22Rv1 (cell line): ENCODE results near the gene TNFSF18.

ENCODE experiments used
- ZFX ChIP-seq: fragments of 450-650 bp; IDR thresholded peaks from 2 replicates; pipeline ENCODE4 v1.6.1; 2017; ENCODE audit warnings: antibody characterized with exemption, borderline replicate concordance
- TF ChIP-seq, protein P1 (sequence below): fragments of 450-650 bp; IDR thresholded peaks from 2 replicates; pipeline ENCODE4 v1.5.1; 2017; ENCODE audit warnings: mild to moderate bottlenecking

DNA sequence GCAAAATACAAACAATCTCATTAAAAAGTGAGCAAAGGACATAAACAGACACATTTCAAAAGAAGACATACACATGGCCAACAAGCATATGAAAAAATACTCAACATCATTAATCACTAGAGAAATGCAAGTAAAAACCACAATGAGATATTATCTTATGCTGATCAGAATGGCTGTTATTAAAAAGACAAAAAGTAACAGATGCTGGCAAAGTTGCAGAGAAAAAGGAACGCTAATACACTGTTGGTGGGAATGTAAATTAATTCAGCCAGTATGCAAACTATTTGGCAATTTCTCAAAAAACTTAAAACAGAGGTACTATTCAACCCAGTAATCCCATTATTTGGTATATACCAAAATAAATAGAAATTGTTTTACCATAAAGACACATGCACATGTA, 32.2 kb upstream of the TNFSF18 start:
- TF ChIP-seq, protein P1, sequence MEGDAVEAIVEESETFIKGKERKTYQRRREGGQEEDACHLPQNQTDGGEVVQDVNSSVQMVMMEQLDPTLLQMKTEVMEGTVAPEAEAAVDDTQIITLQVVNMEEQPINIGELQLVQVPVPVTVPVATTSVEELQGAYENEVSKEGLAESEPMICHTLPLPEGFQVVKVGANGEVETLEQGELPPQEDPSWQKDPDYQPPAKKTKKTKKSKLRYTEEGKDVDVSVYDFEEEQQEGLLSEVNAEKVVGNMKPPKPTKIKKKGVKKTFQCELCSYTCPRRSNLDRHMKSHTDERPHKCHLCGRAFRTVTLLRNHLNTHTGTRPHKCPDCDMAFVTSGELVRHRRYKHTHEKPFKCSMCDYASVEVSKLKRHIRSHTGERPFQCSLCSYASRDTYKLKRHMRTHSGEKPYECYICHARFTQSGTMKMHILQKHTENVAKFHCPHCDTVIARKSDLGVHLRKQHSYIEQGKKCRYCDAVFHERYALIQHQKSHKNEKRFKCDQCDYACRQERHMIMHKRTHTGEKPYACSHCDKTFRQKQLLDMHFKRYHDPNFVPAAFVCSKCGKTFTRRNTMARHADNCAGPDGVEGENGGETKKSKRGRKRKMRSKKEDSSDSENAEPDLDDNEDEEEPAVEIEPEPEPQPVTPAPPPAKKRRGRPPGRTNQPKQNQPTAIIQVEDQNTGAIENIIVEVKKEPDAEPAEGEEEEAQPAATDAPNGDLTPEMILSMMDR: no peak
- TF ChIP-seq ZFX: no peak
